H9 (cell line): Measurements from ENCODE around the gene MAPK6. TPM values are rescaled to one million over a fixed set of nuclear protein-coding genes. Genes with fewer than 3 reads are reported as not detected.

Experiments
- DNase-seq: peaks from one replicate; pipeline ENCODE4 v3.0.0-alpha.2; 2017
- H2AFZ ChIP-seq: one replicate; pipeline ENCODE4 v1.6.1; 2013; ENCODE audit warnings: mild to moderate bottlenecking, low read length, control low read depth, moderate library complexity
- H2AK5ac ChIP-seq: 2 replicates; pipeline ENCODE4 v1.6.1; 2013; ENCODE audit warnings: low read length, control low read depth, mixed read lengths; ENCODE audit not compliant: insufficient read length
- H2BK120ac ChIP-seq: one replicate; pipeline ENCODE4 v1.6.1; 2013; ENCODE audit warnings: low read depth, mild to moderate bottlenecking, low read length, control low read depth, inconsistent platforms; ENCODE audit not compliant: poor library complexity, severe bottlenecking
- H2BK12ac ChIP-seq: 2 replicates; pipeline ENCODE4 v1.6.1; 2013; ENCODE audit warnings: low read length, control low read depth, mixed read lengths, low read depth; ENCODE audit not compliant: insufficient read length
- H2BK15ac ChIP-seq: 2 replicates; pipeline ENCODE4 v1.6.1; 2013; ENCODE audit warnings: low read depth, low read length, control low read depth
- H2BK20ac ChIP-seq: one replicate; pipeline ENCODE4 v1.6.1; 2013; ENCODE audit warnings: low read depth, mild to moderate bottlenecking, low read length, control low read depth, inconsistent platforms; ENCODE audit not compliant: poor library complexity, severe bottlenecking
- H2BK5ac ChIP-seq: 2 replicates; pipeline ENCODE4 v1.6.1; 2013; ENCODE audit warnings: low read length, control low read depth, mixed read lengths; ENCODE audit not compliant: insufficient read length
- H3K14ac ChIP-seq: 2 replicates; pipeline ENCODE4 v1.6.1; 2013; ENCODE audit warnings: low read length, control low read depth; ENCODE audit not compliant: insufficient read depth
- H3K18ac ChIP-seq: 2 replicates; pipeline ENCODE4 v1.6.1; 2013; ENCODE audit warnings: low read depth, mild to moderate bottlenecking, mixed read lengths, low read length, control low read depth; ENCODE audit not compliant: insufficient read length
- H3K23ac ChIP-seq: 2 replicates; pipeline ENCODE4 v1.6.1; 2013; ENCODE audit warnings: low read length, control low read depth, mixed read lengths, low read depth; ENCODE audit not compliant: insufficient read length
- H3K23me2 ChIP-seq: 2 replicates; pipeline ENCODE4 v1.6.1; 2013; ENCODE audit warnings: low read depth, mild to moderate bottlenecking, mixed read lengths, low read length, control low read depth; ENCODE audit not compliant: insufficient read length, poor library complexity, severe bottlenecking
- H3K27ac ChIP-seq: 2 replicates; pipeline ENCODE4 v1.5.1; 2013; ENCODE audit warnings: low read length, control low read depth, mixed read lengths, low read depth; ENCODE audit not compliant: insufficient read length
- H3K27me3 ChIP-seq: 2 replicates; pipeline ENCODE4 v1.6.1; 2013; ENCODE audit warnings: low read length, control low read depth, inconsistent platforms; ENCODE audit not compliant: insufficient read depth
- H3K4ac ChIP-seq: 2 replicates; pipeline ENCODE4 v1.6.1; 2013; ENCODE audit warnings: low read depth, mild to moderate bottlenecking, control low read depth, inconsistent platforms, low read length, moderate library complexity
- H3K4me1 ChIP-seq: 2 replicates; pipeline ENCODE4 v1.6.1; 2013; ENCODE audit warnings: low read length, control low read depth, inconsistent platforms; ENCODE audit not compliant: insufficient read depth
- H3K4me2 ChIP-seq: 2 replicates; pipeline ENCODE4 v1.6.1; 2013; ENCODE audit warnings: low read length, control low read depth, mixed read lengths; ENCODE audit not compliant: insufficient read length, insufficient read depth
- H3K56ac ChIP-seq: 2 replicates; pipeline ENCODE4 v1.6.1; 2013; ENCODE audit warnings: low read depth, mild to moderate bottlenecking, mixed read lengths, low read length, control low read depth; ENCODE audit not compliant: insufficient read length
- H3K79me1 ChIP-seq: 2 replicates; pipeline ENCODE4 v1.6.1; 2013; ENCODE audit warnings: low read depth, mild to moderate bottlenecking, moderate library complexity, low read length, control low read depth, inconsistent platforms; ENCODE audit not compliant: insufficient read depth, poor library complexity, severe bottlenecking
- H3K79me2 ChIP-seq: 2 replicates; pipeline ENCODE4 v1.6.1; 2013; ENCODE audit warnings: low read length, control low read depth, inconsistent platforms; ENCODE audit not compliant: insufficient read depth
- H3K9ac ChIP-seq: 2 replicates; pipeline ENCODE4 v1.6.1; 2013; ENCODE audit warnings: low read length, control low read depth, mixed read lengths; ENCODE audit not compliant: insufficient read length; ENCODE audit errors: extremely low read depth
- H3K9me3 ChIP-seq: one replicate; pipeline ENCODE4 v1.6.1; 2013; ENCODE audit warnings: low read depth, low read length, inconsistent platforms; ENCODE audit not compliant: control insufficient read depth
- H3T11ph ChIP-seq: one replicate; pipeline ENCODE4 v1.6.1; 2013; ENCODE audit warnings: mild to moderate bottlenecking, low read length, control low read depth, inconsistent platforms
- H4K20me1 ChIP-seq: one replicate; pipeline ENCODE4 v1.6.1; 2013; ENCODE audit not compliant: control insufficient read depth, insufficient read length, insufficient read depth
- H4K5ac ChIP-seq: 2 replicates; pipeline ENCODE4 v1.6.1; 2013; ENCODE audit warnings: low read depth, mild to moderate bottlenecking, mixed read lengths, low read length, control low read depth; ENCODE audit not compliant: insufficient read length
- H4K8ac ChIP-seq: replicated peaks from 2 replicates; pipeline ENCODE4 v1.6.1; 2013; ENCODE audit warnings: low read length, control low read depth, mixed read lengths, low read depth; ENCODE audit not compliant: insufficient read length
- H4K91ac ChIP-seq: 2 replicates; pipeline ENCODE4 v1.6.1; 2013; ENCODE audit warnings: low read depth, mild to moderate bottlenecking, moderate library complexity, mixed read lengths, low read length, control low read depth; ENCODE audit not compliant: insufficient read length
- H3K27ac Mint-ChIP-seq, 3 experiments: 2 replicates in 2 of 3; 3 replicates in 1 of 3; pipeline ENCODE4 v1.8.0; 2020 to 2021; ENCODE audit warnings: mixed read lengths in 3 of 3, mild to moderate bottlenecking in 1 of 3, moderate library complexity in 1 of 3
- H3K27me3 Mint-ChIP-seq: 2 replicates; pipeline ENCODE4 v1.8.0; 2021; ENCODE audit warnings: low read depth, mild to moderate bottlenecking, moderate library complexity, mixed read lengths
- H3K36me3 Mint-ChIP-seq, 3 experiments: 2 replicates in 2 of 3; 3 replicates in 1 of 3; pipeline ENCODE4 v1.8.0; 2020 to 2021; ENCODE audit warnings: low read depth in 3 of 3, mixed read lengths in 3 of 3; ENCODE audit not compliant: insufficient read depth in 1 of 3
- H3K4me1 Mint-ChIP-seq, 2 experiments: 2 replicates each; pipeline ENCODE4 v1.8.0; 2020; ENCODE audit warnings: mixed read lengths in 2 of 2
- H3K4me3 Mint-ChIP-seq, 2 experiments: 2 replicates in 1 of 2; 3 replicates in 1 of 2; pipeline ENCODE4 v1.8.0; 2020 to 2021; ENCODE audit warnings: mild to moderate bottlenecking in 2 of 2, mixed read lengths in 2 of 2, moderate library complexity in 1 of 2
- H3K9me3 Mint-ChIP-seq, 2 experiments: 2 replicates in 1 of 2; 3 replicates in 1 of 2; pipeline ENCODE4 v1.8.0; 2020; ENCODE audit warnings: mild to moderate bottlenecking in 2 of 2, mixed read lengths in 2 of 2, moderate library complexity in 1 of 2
- CTCF ChIP-seq: fragments of 200-600 bp; sonication (generic); conservative IDR thresholded peaks from 3 replicates; pipeline ENCODE4 v1.8.0; 2021; ENCODE audit warnings: antibody characterized with exemption, mild to moderate bottlenecking
- WGBS: extraction: QIAGEN DNeasy Blood & Tissue Kit; methylation state at CpG from one replicate; pipeline ENCODE4 v1.1.7; 2013; ENCODE audit warnings: missing lambda C conversion rate, low lambda C conversion rate, mixed read lengths; ENCODE audit not compliant: insufficient read length; ENCODE audit errors: extremely low coverage; 5-methylcytosine and 5-hydroxymethylcytosine counted together
- total RNA-seq: library from RNA; stranded (reverse); gene quantifications from 2 replicates; pipeline ENCODE4 v1.2.1, GENCODE V29; 2021

Gene MAPK6
- total RNA-seq, 1 experiment from 2014 or later: 88.6 TPM

- H2BK15ac ChIP-seq: no peak overlapping the region
- no peak overlapping the region for H3K27ac ChIP-seq
- no peak overlapping the region for H2BK20ac ChIP-seq
- H2AK5ac ChIP-seq: no peak overlapping the region
- peaks cover 3% of the 10 kb centered on the region; the same call in 1 of the 2 replicates for H3K4me1 ChIP-seq
- Mint-ChIP-seq H3K27me3 (no peaks in the 10 kb centered on the region), H3K36me3 (no peaks in the 10 kb centered on the region), H3K4me3 (no peak overlapping the region), H3K4me1 (peaks cover 13 to 15% of the 10 kb centered on the region in 2 experiments), H3K9me3 (no peaks in the 10 kb centered on the region), H3K27ac (no peak overlapping the region)
- no peak overlapping the region for H3K56ac ChIP-seq
- H3K4ac ChIP-seq: no peak overlapping the region
- H3K18ac ChIP-seq: no peak overlapping the region
- no peaks in the 10 kb centered on the region for H3K23me2 ChIP-seq
- H3K27me3 ChIP-seq: no peaks in the 10 kb centered on the region
- DNase-seq: no peak
- H3K79me2 ChIP-seq: no peaks in the 10 kb centered on the region
- no peak overlapping the region for H2BK5ac ChIP-seq
- WGBS: no CpG with 5 or more reads among the region's 2 CpGs
- no peak overlapping the region for H3K4me2 ChIP-seq
- TF ChIP-seq CTCF: no peak
- no peak overlapping the region for H2AFZ ChIP-seq
- H3K14ac ChIP-seq: no peak overlapping the region
- H3K9ac ChIP-seq: no peak overlapping the region
- H2BK12ac ChIP-seq: no peak overlapping the region
- H3T11ph ChIP-seq: no peak overlapping the region
- H4K91ac ChIP-seq: no peak overlapping the region
- H4K5ac ChIP-seq: no peak overlapping the region
- H4K8ac ChIP-seq: no peak overlapping the region
- H2BK120ac ChIP-seq: no peak overlapping the region
- no peaks in the 10 kb centered on the region for H3K9me3 ChIP-seq
- no peak overlapping the region for H3K23ac ChIP-seq
- no peaks in the 10 kb centered on the region for H4K20me1 ChIP-seq
- no peaks in the 10 kb centered on the region for H3K79me1 ChIP-seq
Observed at GRCh38 chr15:52105846-52106245, 86.8 kb downstream of the MAPK6 start.
